GM21390 (cell line): ENCODE data around the gene FLAD1.

Source experiments
- ATAC-seq: cut with Tn5 transposase; IDR thresholded peaks from one replicate; pipeline ENCODE4 v1.9.1; 2021; ENCODE audit not compliant: unreplicated experiment

The FLAD1 gene

GRCh38 chr1:154951901-154952657, 31.1 kb upstream of the FLAD1 start:
- no peak for ATAC-seq

GRCh38 chr1:154952664-154953063, 30.5 kb upstream of the FLAD1 start:
- ATAC-seq = no peak

- no peak for ATAC-seq
Observed at GRCh38 chr1:154953611-154954038, 29.5 kb upstream of the FLAD1 start.

GRCh38 chr1:154954541-154954940, 28.6 kb upstream of the FLAD1 start:
- no peak for ATAC-seq

- peak; percentile 53 for ATAC-seq
Observed at GRCh38 chr1:154955039-154955717, 28.0 kb upstream of the FLAD1 start.

GRCh38 chr1:154955718-154956543, 27.2 kb upstream of the FLAD1 start, which contains the start of gene PBXIP1:
TSS of gene PBXIP1 (minus strand) at chr1:154956099. CDS start at chr1:154953721, 2,378 bp downstream.
- peak; percentile 56 for ATAC-seq

GRCh38 chr1:154956544-154956941, 26.6 kb upstream of the FLAD1 start:
- no peak for ATAC-seq

GRCh38 chr1:154957091-154957657, 26.0 kb upstream of the FLAD1 start:
- ATAC-seq = no peak

GRCh38 chr1:154958036-154958435, 25.1 kb upstream of the FLAD1 start:
- no peak for ATAC-seq

GRCh38 chr1:154958681-154959425, 24.3 kb upstream of the FLAD1 start:
- ATAC-seq = no peak

- no peak for ATAC-seq
Observed at GRCh38 chr1:154959426-154959780, 23.7 kb upstream of the FLAD1 start.

GRCh38 chr1:154960446-154961136, 22.6 kb upstream of the FLAD1 start:
- ATAC-seq = no peak

GRCh38 chr1:154961207-154962155, 21.7 kb upstream of the FLAD1 start, which contains the start of gene PYGO2:
TSS of gene PYGO2 (minus strand) at chr1:154961782. CDS start at chr1:154961576, 206 bp downstream.
- ATAC-seq = peak; percentile 68

GRCh38 chr1:154962156-154962749, 20.9 kb upstream of the FLAD1 start:
- no peak for ATAC-seq

GRCh38 chr1:154962795-154963330, 20.3 kb upstream of the FLAD1 start:
- no peak for ATAC-seq

GRCh38 chr1:154963643-154964042, 19.5 kb upstream of the FLAD1 start:
- ATAC-seq = no peak

GRCh38 chr1:154964359-154964758, 18.8 kb upstream of the FLAD1 start:
- no peak for ATAC-seq

- ATAC-seq = no peak
Observed at GRCh38 chr1:154966111-154966510, 17.0 kb upstream of the FLAD1 start.
